Mesendoderm (in vitro differentiated cells): ENCODE measurements around the gene IGSF8.

Source experiments
- DNase-seq: peaks from one replicate; pipeline ENCODE4 v3.0.0; 2013
- H2AK5ac ChIP-seq: 2 replicates; pipeline ENCODE4 v1.6.1; 2013; ENCODE audit warnings: low read length, inconsistent platforms
- H2BK120ac ChIP-seq: 2 replicates; pipeline ENCODE4 v1.6.1; 2013; ENCODE audit warnings: low read depth, mild to moderate bottlenecking, low read length, moderate library complexity, mixed read lengths
- H2BK15ac ChIP-seq: replicated peaks from 2 replicates; pipeline ENCODE4 v1.6.1; 2013; ENCODE audit warnings: low read depth, mild to moderate bottlenecking, moderate library complexity
- H2BK5ac ChIP-seq: 2 replicates; pipeline ENCODE4 v1.6.1; 2013; ENCODE audit warnings: low read length, inconsistent platforms
- H3K18ac ChIP-seq: 2 replicates; pipeline ENCODE4 v1.6.1; 2013; ENCODE audit warnings: mild to moderate bottlenecking, low read length, mixed read lengths
- H3K23ac ChIP-seq: one replicate; pipeline ENCODE4 v1.6.1; 2013; ENCODE audit warnings: low read length
- H3K27ac ChIP-seq: 2 replicates; pipeline ENCODE4 v1.5.1; 2013; ENCODE audit warnings: low read depth, mild to moderate bottlenecking, inconsistent platforms, low read length, moderate library complexity
- H3K27me3 ChIP-seq: 2 replicates; pipeline ENCODE4 v1.6.1; 2013; ENCODE audit warnings: low read length, control low read depth, mild to moderate bottlenecking, inconsistent platforms; ENCODE audit not compliant: insufficient read depth, poor library complexity
- H3K36me3 ChIP-seq: 2 replicates; pipeline ENCODE4 v1.6.1; 2013; ENCODE audit warnings: low read length, inconsistent platforms; ENCODE audit not compliant: control insufficient read depth, insufficient read depth
- H3K4ac ChIP-seq: one replicate; pipeline ENCODE4 v1.6.1; 2013; ENCODE audit warnings: low read depth, mild to moderate bottlenecking, low read length, moderate library complexity
- H3K4me1 ChIP-seq: 2 replicates; pipeline ENCODE4 v1.6.1; 2013; ENCODE audit warnings: low read depth, low read length, inconsistent platforms; ENCODE audit not compliant: control insufficient read depth
- H3K4me2 ChIP-seq: 2 replicates; pipeline ENCODE4 v1.6.1; 2013; ENCODE audit warnings: low read length
- H3K4me3 ChIP-seq: 2 replicates; pipeline ENCODE4 v1.5.1; 2013; ENCODE audit warnings: mild to moderate bottlenecking, low read length
- H3K56ac ChIP-seq: one replicate; pipeline ENCODE4 v1.6.1; 2013; ENCODE audit warnings: low read length
- H3K79me1 ChIP-seq: 2 replicates; pipeline ENCODE4 v1.6.1; 2013; ENCODE audit warnings: low read length, inconsistent platforms
- H3K79me2 ChIP-seq: 2 replicates; pipeline ENCODE4 v1.6.1; 2013; ENCODE audit warnings: mild to moderate bottlenecking, low read length; ENCODE audit not compliant: control insufficient read depth, insufficient read depth
- H3K9ac ChIP-seq: 2 replicates; pipeline ENCODE4 v1.6.1; 2013; ENCODE audit warnings: low read length, inconsistent platforms
- H4K5ac ChIP-seq: one replicate; pipeline ENCODE4 v1.6.1; 2013; ENCODE audit warnings: low read length
- H4K8ac ChIP-seq: one replicate; pipeline ENCODE4 v1.6.1; 2013; ENCODE audit warnings: low read depth, mild to moderate bottlenecking, control low read depth, low read length, moderate library complexity
- WGBS: extraction: QIAGEN DNeasy Blood & Tissue Kit; methylation state at CpG from one replicate; pipeline ENCODE4 v1.1.7; 2013; ENCODE audit warnings: low lambda C conversion rate, missing lambda C conversion rate; ENCODE audit not compliant: insufficient coverage; ENCODE audit errors: extremely low coverage; 5-methylcytosine and 5-hydroxymethylcytosine counted together

The IGSF8 gene

GRCh38 chr1:160082487-160082886, 15.9 kb downstream of the IGSF8 start:
- no peak overlapping the region for H3K56ac ChIP-seq
- H4K5ac ChIP-seq: no peak overlapping the region
- H3K79me2 ChIP-seq: no peaks in the 10 kb centered on the region
- no CpG with 5 or more reads among the region's 2 CpGs for WGBS
- H3K9ac ChIP-seq: no peak overlapping the region
- H3K4me2 ChIP-seq: no peak overlapping the region
- H3K36me3 ChIP-seq: no peaks in the 10 kb centered on the region
- H3K4me1 ChIP-seq: no peaks in the 10 kb centered on the region
- no peak overlapping the region for H3K23ac ChIP-seq
- no peak for DNase-seq
- no peak overlapping the region for H3K18ac ChIP-seq
- H2AK5ac ChIP-seq: no peak overlapping the region
- H2BK5ac ChIP-seq: no peak overlapping the region
- H2BK120ac ChIP-seq: no peak overlapping the region
- peaks cover 3% of the 10 kb centered on the region for H3K27me3 ChIP-seq
- no peak overlapping the region for H3K27ac ChIP-seq
- no peak overlapping the region for H3K4me3 ChIP-seq
- H3K4ac ChIP-seq: no peak overlapping the region
- H4K8ac ChIP-seq: no peak overlapping the region
- H3K79me1 ChIP-seq: no peaks in the 10 kb centered on the region
- no peak overlapping the region for H2BK15ac ChIP-seq

GRCh38 chr1:160081261-160081936, 17.0 kb downstream of the IGSF8 start, which contains the start of gene KCNJ9:
Gene KCNJ9 (plus strand): TSS chr1:160081538. CDS start chr1:160084031, 2,493 bp downstream.
- Histone ChIP-seq H2AK5ac (no peak within 1 kb of the TSS), H4K5ac (no peak within 1 kb of the TSS), H3K79me2 (no peaks in the 10 kb centered on the region), H3K4ac (no peak within 1 kb of the TSS), H2BK120ac (no peak within 1 kb of the TSS), H3K79me1 (no peaks in the 10 kb centered on the region), H3K27me3 (peaks cover 3% of the 10 kb centered on the region), H3K23ac (no peak within 1 kb of the TSS), H3K56ac (no peak within 1 kb of the TSS), H3K27ac (no peak within 1 kb of the TSS), H2BK5ac (no peak within 1 kb of the TSS), H3K4me3 (no peak within 1 kb of the TSS), H3K18ac (no peak within 1 kb of the TSS), H3K36me3 (no peaks in the 10 kb centered on the region), H3K4me1 (no peaks in the 10 kb centered on the region), H2BK15ac (no peak within 1 kb of the TSS), H3K4me2 (no peak within 1 kb of the TSS), H4K8ac (no peak within 1 kb of the TSS), H3K9ac (no peak within 1 kb of the TSS)
- peak; percentile 81 for DNase-seq
- no CpG with 5 or more reads among the region's 14 CpGs for WGBS

GRCh38 chr1:160080381-160081100, 17.9 kb downstream of the IGSF8 start:
- Histone ChIP-seq H3K4me3 (no peak overlapping the region), H2BK15ac (no peak overlapping the region), H3K27me3 (peaks cover 3% of the 10 kb centered on the region)

GRCh38 chr1:160079448-160079847, 19.0 kb downstream of the IGSF8 start:
- H3K27ac ChIP-seq: no peak overlapping the region
- H3K27me3 ChIP-seq: peaks cover 3% of the 10 kb centered on the region
- no peaks in the 10 kb centered on the region for H3K36me3 ChIP-seq
- H3K79me1 ChIP-seq: no peaks in the 10 kb centered on the region
- H2BK15ac ChIP-seq: no peak overlapping the region
- no peaks in the 10 kb centered on the region for H3K79me2 ChIP-seq
- H3K4ac ChIP-seq: no peak overlapping the region
- no peak overlapping the region for H2BK5ac ChIP-seq
- no peak overlapping the region for H3K4me2 ChIP-seq
- no peak overlapping the region for H3K23ac ChIP-seq
- H3K4me3 ChIP-seq: no peak overlapping the region
- no peak overlapping the region for H2AK5ac ChIP-seq
- H4K5ac ChIP-seq: no peak overlapping the region
- H3K4me1 ChIP-seq: no peaks in the 10 kb centered on the region
- WGBS: no CpG with 5 or more reads among the region's 4 CpGs
- H3K18ac ChIP-seq: no peak overlapping the region
- no peak overlapping the region for H2BK120ac ChIP-seq
- no peak overlapping the region for H3K56ac ChIP-seq
- no peak for DNase-seq
- no peak overlapping the region for H4K8ac ChIP-seq
- no peak overlapping the region for H3K9ac ChIP-seq

More at GRCh38 chr1:160080381-160081100, 17.9 kb downstream of the IGSF8 start:
- Histone ChIP-seq H3K79me1 (no peaks in the 10 kb centered on the region), H3K56ac (no peak overlapping the region), H2BK120ac (no peak overlapping the region), H3K4me2 (no peak overlapping the region), H3K4me1 (no peaks in the 10 kb centered on the region), H3K23ac (no peak overlapping the region), H4K5ac (no peak overlapping the region), H3K9ac (no peak overlapping the region), H3K79me2 (no peaks in the 10 kb centered on the region), H2BK5ac (no peak overlapping the region), H3K18ac (no peak overlapping the region), H3K36me3 (no peaks in the 10 kb centered on the region), H3K27ac (no peak overlapping the region), H2AK5ac (no peak overlapping the region), H3K4ac (no peak overlapping the region), H4K8ac (no peak overlapping the region)
- no peak for DNase-seq
- no CpG with 5 or more reads among the region's 6 CpGs for whole genome bisulfite sequencing

GRCh38 chr1:160078512-160079195, 19.8 kb downstream of the IGSF8 start:
- no peak overlapping the region for H4K5ac ChIP-seq
- H3K56ac ChIP-seq: no peak overlapping the region
- no peak overlapping the region for H3K23ac ChIP-seq
- no peak overlapping the region for H3K18ac ChIP-seq
- H3K4me2 ChIP-seq: no peak overlapping the region
- H3K36me3 ChIP-seq: no peaks in the 10 kb centered on the region
- H2BK5ac ChIP-seq: no peak overlapping the region
- H3K27me3 ChIP-seq: peaks cover 3% of the 10 kb centered on the region
- H2BK15ac ChIP-seq: no peak overlapping the region
- no peaks in the 10 kb centered on the region for H3K4me1 ChIP-seq
- DNase-seq: peak; percentile 70
- WGBS: no CpG with 5 or more reads among the region's 8 CpGs
- no peak overlapping the region for H2BK120ac ChIP-seq
- H3K27ac ChIP-seq: no peak overlapping the region
- no peak overlapping the region for H3K9ac ChIP-seq
- H3K4ac ChIP-seq: no peak overlapping the region
- no peak overlapping the region for H4K8ac ChIP-seq
- no peak overlapping the region for H2AK5ac ChIP-seq
- no peak overlapping the region for H3K4me3 ChIP-seq
- no peaks in the 10 kb centered on the region for H3K79me2 ChIP-seq
- H3K79me1 ChIP-seq: no peaks in the 10 kb centered on the region
